H1 (cell line): ENCODE results near the gene PKP1. TPM values are rescaled to one million over a fixed set of nuclear protein-coding genes. Genes with fewer than 3 reads are reported as not detected.

Experiments
- CTCF ChIA-PET: fragments of 300-600 bp; sonication (Branson Sonifier 250); formaldehyde crosslinking; loops from one replicate; lab custom pipeline; 2021; ENCODE audit not compliant: partially characterized antibody; lab: Charles Lee
- POLR2A ChIA-PET: fragments of 300-600 bp; sonication (Branson Sonifier 250); formaldehyde crosslinking; loops from one replicate; lab custom pipeline; 2021; ENCODE audit warnings: inconsistent platforms; ENCODE audit not compliant: partially characterized antibody; lab: Charles Lee
- DNase-seq, 2 experiments: peaks; one replicate each; pipeline versions ENCODE4 v3.0.0 to v3.0.0-alpha.2; 2010 to 2022; ENCODE audit warnings: low spot score in 2 of 2, low read depth in 1 of 2, mixed read lengths in 1 of 2
- FAIRE-seq: peaks from 2 replicates; lab custom pipeline; 2011; peaks lifted over from hg19 to GRCh38; lab: Jason Lieb, UNC
- H2AFZ ChIP-seq: 2 replicates; pipeline ENCODE4 v1.8.1; 2012; ENCODE audit warnings: low read length, inconsistent platforms
- H2AK5ac ChIP-seq: 2 replicates; pipeline ENCODE4 v1.6.1; 2013; ENCODE audit warnings: low read depth, low read length
- H2BK120ac ChIP-seq: replicated peaks from 2 replicates; pipeline ENCODE3; 2013; ENCODE audit warnings: low read depth, low read length, inconsistent platforms
- H2BK12ac ChIP-seq: 2 replicates; pipeline ENCODE4 v1.6.1; 2013; ENCODE audit warnings: low read depth, low read length
- H2BK15ac ChIP-seq: 2 replicates; pipeline ENCODE4 v1.6.1; 2013; ENCODE audit warnings: low read length
- H2BK20ac ChIP-seq: 2 replicates; pipeline ENCODE4 v1.6.1; 2013; ENCODE audit warnings: low read length
- H2BK5ac ChIP-seq: 2 replicates; pipeline ENCODE4 v1.6.1; 2013; ENCODE audit warnings: low read depth, low read length
- H3K14ac ChIP-seq: 2 replicates; pipeline ENCODE4 v1.6.1; 2013; ENCODE audit warnings: inconsistent platforms; ENCODE audit not compliant: insufficient read length
- H3K18ac ChIP-seq: 2 replicates; pipeline ENCODE4 v1.6.1; 2013; ENCODE audit warnings: low read length; ENCODE audit errors: extremely low read depth
- H3K23ac ChIP-seq: 2 replicates; pipeline ENCODE4 v1.6.1; 2013; ENCODE audit warnings: inconsistent platforms; ENCODE audit not compliant: insufficient read length
- H3K23me2 ChIP-seq: 2 replicates; pipeline ENCODE4 v1.6.1; 2013; ENCODE audit warnings: low read depth, low read length
- H3K27ac ChIP-seq: 2 replicates; pipeline ENCODE4 v1.6.1; 2011; ENCODE audit warnings: low read depth, low read length, inconsistent platforms
- H3K27me3 ChIP-seq, 4 experiments: replicated peaks in 1 of 4; 1 replicate in 1 of 4; 2 replicates in 3 of 4; pipeline versions ENCODE4 v1.6.1 to v1.8.1; 2011 to 2013; ENCODE audit warnings: low read length in 3 of 4, mild to moderate bottlenecking in 3 of 4, inconsistent platforms in 2 of 4, mixed read lengths in 2 of 4, moderate library complexity in 1 of 4; ENCODE audit not compliant: control insufficient read depth in 3 of 4, insufficient read depth in 3 of 4; ENCODE audit errors: extremely low read depth in 1 of 4
- H3K36me3 ChIP-seq, 4 experiments: 2 replicates each; pipeline versions ENCODE4 v1.6.1 to v1.8.1; 2011 to 2013; ENCODE audit warnings: mild to moderate bottlenecking in 4 of 4, low read length in 3 of 4, moderate library complexity in 2 of 4, control low read depth in 1 of 4, inconsistent platforms in 1 of 4; ENCODE audit not compliant: insufficient read depth in 4 of 4, control insufficient read depth in 2 of 4
- H3K4ac ChIP-seq: replicated peaks from 2 replicates; pipeline ENCODE3; 2013; ENCODE audit warnings: low read length, low read depth, mixed read lengths, inconsistent platforms; ENCODE audit not compliant: insufficient read length
- H3K4me1 ChIP-seq, 4 experiments: replicated peaks in 1 of 4; 1 replicate in 1 of 4; 2 replicates in 3 of 4; pipeline versions ENCODE4 v1.6.1 to v1.8.1; 2011 to 2013; ENCODE audit warnings: low read length in 3 of 4, inconsistent platforms in 2 of 4, mixed read lengths in 1 of 4; ENCODE audit not compliant: insufficient read depth in 4 of 4, control insufficient read depth in 3 of 4
- H3K4me2 ChIP-seq, 2 experiments: 2 replicates each; pipeline versions ENCODE4 v1.6.1 to v1.8.1; 2011 to 2013; ENCODE audit warnings: low read depth in 2 of 2, low read length in 2 of 2, control low read depth in 1 of 2, inconsistent platforms in 1 of 2, mild to moderate bottlenecking in 1 of 2; ENCODE audit not compliant: insufficient read depth in 1 of 2
- H3K4me3 ChIP-seq, 4 experiments: fragments of 200-600, 300-600 bp in 1 of 4; sonication (generic), shearing (Covaris generic), sonication (Bioruptor Twin) in 1 of 4; 2 replicates each; pipeline versions ENCODE4 v1.5.1 to v1.8.1; 2011 to 2016; ENCODE audit warnings: low read length in 4 of 4, low read depth in 3 of 4, control low read depth in 2 of 4, inconsistent platforms in 2 of 4, mild to moderate bottlenecking in 2 of 4, mixed read lengths in 1 of 4, moderate library complexity in 1 of 4; ENCODE audit not compliant: insufficient read depth in 2 of 4; ENCODE audit errors: extremely low read depth in 1 of 4
- H3K56ac ChIP-seq: replicated peaks from 2 replicates; pipeline ENCODE3; 2013; ENCODE audit warnings: low read depth, mild to moderate bottlenecking, mixed read lengths, low read length, inconsistent platforms; ENCODE audit not compliant: insufficient read length
- H3K79me1 ChIP-seq: 2 replicates; pipeline ENCODE4 v1.6.1; 2013; ENCODE audit warnings: low read depth, low read length, control low read depth
- H3K79me2 ChIP-seq, 2 experiments: 2 replicates each; pipeline versions ENCODE4 v1.6.1 to v1.8.1; 2012 to 2013; ENCODE audit warnings: low read length in 2 of 2, mild to moderate bottlenecking in 2 of 2, inconsistent platforms in 1 of 2; ENCODE audit not compliant: insufficient read depth in 2 of 2, control insufficient read depth in 1 of 2
- H3K9ac ChIP-seq, 4 experiments: replicated peaks in 1 of 4; 1 replicate in 1 of 4; 2 replicates in 3 of 4; pipeline versions ENCODE4 v1.6.1 to v1.8.1; 2011 to 2013; ENCODE audit warnings: low read depth in 3 of 4, low read length in 3 of 4, control low read depth in 2 of 4, mild to moderate bottlenecking in 2 of 4, moderate library complexity in 2 of 4, inconsistent platforms in 1 of 4; ENCODE audit errors: extremely low read depth in 1 of 4
- H3K9me3 ChIP-seq, 2 experiments: 2 replicates each; pipeline versions ENCODE4 v1.6.1 to v1.8.1; 2012 to 2013; ENCODE audit warnings: mild to moderate bottlenecking in 2 of 2, moderate library complexity in 2 of 2, control low read depth in 1 of 2, inconsistent platforms in 1 of 2, low read depth in 1 of 2, low read length in 1 of 2, mixed read lengths in 1 of 2; ENCODE audit not compliant: insufficient read depth in 2 of 2
- H4K20me1 ChIP-seq, 2 experiments: replicated peaks in 1 of 2; 2 replicates each; pipeline versions ENCODE3 to v1.8.1; 2011 to 2013; ENCODE audit warnings: inconsistent platforms in 2 of 2, low read length in 2 of 2, mild to moderate bottlenecking in 1 of 2; ENCODE audit not compliant: insufficient read depth in 2 of 2, control insufficient read depth in 1 of 2
- H4K5ac ChIP-seq: 2 replicates; pipeline ENCODE4 v1.6.1; 2013; ENCODE audit warnings: low read length, low read depth, mixed read lengths, inconsistent platforms; ENCODE audit not compliant: insufficient read length
- H4K8ac ChIP-seq: 2 replicates; pipeline ENCODE4 v1.8.0; 2013; ENCODE audit warnings: mild to moderate bottlenecking, moderate library complexity, low read length, inconsistent platforms; ENCODE audit not compliant: insufficient read depth; ENCODE audit errors: extremely low read depth
- H4K91ac ChIP-seq: replicated peaks from 2 replicates; pipeline ENCODE3; 2013; ENCODE audit warnings: low read length, mixed read lengths, inconsistent platforms; ENCODE audit not compliant: insufficient read length
- HDAC2 ChIP-seq, 2 experiments: fragments of 300-600 bp in 1 of 2; sonication (generic) in 1 of 2; IDR thresholded peaks; 2 replicates each; pipeline ENCODE4 v1.6.1; 2011 to 2012; ENCODE audit warnings: low read depth in 2 of 2, low read length in 2 of 2, mild to moderate bottlenecking in 2 of 2, moderate library complexity in 2 of 2, borderline replicate concordance in 1 of 2, inconsistent platforms in 1 of 2
- MAX ChIP-seq: IDR thresholded peaks from 2 replicates; pipeline ENCODE4 v1.6.1; 2012; ENCODE audit warnings: inconsistent platforms
- TAF1 ChIP-seq: IDR thresholded peaks from 2 replicates; pipeline ENCODE4 v1.6.1; 2011; ENCODE audit warnings: mild to moderate bottlenecking, low read depth, low read length
- WGBS, 2 experiments: shearing (Covaris generic) in 1 of 2; methylation state at CpG; one replicate each; pipeline versions ENCODE4 v1.1.6 to v1.1.7; 2013 to 2015; ENCODE audit warnings: low lambda C conversion rate in 2 of 2, mixed read lengths in 2 of 2, inconsistent platforms in 1 of 2, low coverage in 1 of 2, missing lambda C conversion rate in 1 of 2; ENCODE audit not compliant: insufficient replicate concordance in 2 of 2, insufficient coverage in 1 of 2, insufficient read length in 1 of 2; ENCODE audit errors: extremely low coverage in 1 of 2, missing lambda C conversion rate in 1 of 2; 5-methylcytosine and 5-hydroxymethylcytosine counted together
- polyA plus RNA-seq, 7 experiments: library from polyadenylated mRNA; depleted of rRNA in 3 of 7; stranded (reverse) in 5 of 7; unstranded in 2 of 7; fragments of >200 nt in 5 of 7; fragments of 200-250 nt in 2 of 7; gene quantifications; 1 replicate in 5 of 7; 2 replicates in 1 of 7; 4 replicates in 1 of 7; pipeline versions ENCODE4 v1.2.1 to v1.2.3, GENCODE V29; 2011 to 2013; ENCODE audit warnings: missing spikeins in 2 of 7, mixed read lengths in 2 of 7
- total RNA-seq: library from RNA; stranded (reverse); fragmentation: NEBNext Ultra II Directional; extraction: Animal tissue kit (Norgen Biotek cat#: 25700); gene quantifications from 2 replicates; pipeline ENCODE4 v1.2.1, GENCODE V29; 2021

Gene PKP1
- total and polyA plus RNA-seq, 2 of the 8 experiments (the other 6 are each of a cell fraction or from before 2014, with no cell fraction given): 0.21 to 0.95 TPM

- H3K9ac ChIP-seq: no peak overlapping the region
- no peak overlapping the region for H2BK120ac ChIP-seq
- H2BK12ac ChIP-seq: no peak overlapping the region
- ChIA-PET CTCF (interaction anchor here (0.7 to 6.5 kb wide), 9 partner anchors 8 to 134 kb away, joined by 3 to 275 read pairs (median 3); no protein-coding TSS in a partner anchor), POLR2A (no interaction called here)
- no peak overlapping the region for H3K4me2 ChIP-seq
- no peak overlapping the region for H3K23ac ChIP-seq
- no peaks in the 10 kb centered on the region for H3K4me1 ChIP-seq
- no peak for DNase-seq
- no peak overlapping the region for H2BK20ac ChIP-seq
- no peak overlapping the region for H4K91ac ChIP-seq
- H3K79me2 ChIP-seq: no peaks in the 10 kb centered on the region
- no peaks in the 10 kb centered on the region for H3K27me3 ChIP-seq
- no peak overlapping the region for H3K18ac ChIP-seq
- no peaks in the 10 kb centered on the region for H3K9me3 ChIP-seq
- no peak overlapping the region for H3K4ac ChIP-seq
- H2AFZ ChIP-seq: no peak overlapping the region
- H4K5ac ChIP-seq: no peak overlapping the region
- H2AK5ac ChIP-seq: no peak overlapping the region
- no peaks in the 10 kb centered on the region for H4K20me1 ChIP-seq
- H2BK5ac ChIP-seq: no peak overlapping the region
- no peak overlapping the region for H3K27ac ChIP-seq
- peaks cover 6% of the 10 kb centered on the region; the same call in 1 of the 2 replicates for H3K23me2 ChIP-seq
- H3K79me1 ChIP-seq: no peaks in the 10 kb centered on the region
- H3K4me3 ChIP-seq: no peak overlapping the region
- H2BK15ac ChIP-seq: no peak overlapping the region
- H3K14ac ChIP-seq: no peak overlapping the region
- no peaks in the 10 kb centered on the region for H3K36me3 ChIP-seq
- no peak for FAIRE-seq
- H3K56ac ChIP-seq: no peak overlapping the region
- no peak overlapping the region for H4K8ac ChIP-seq
- 86% methylated on average over 2 of the region's 2 CpGs; no CpG with 5 or more reads in 1 of the 2 experiments for WGBS, 2 experiments
- TF ChIP-seq TAF1: no peak
- TF ChIP-seq MAX: no peak
- no peak for TF ChIP-seq HDAC2 (IDR thresholded peaks at IDR 0.05; ENCODE audit: borderline replicate concordance in 1 of 2, low read depth in 2 of 2, low read length in 2 of 2)
These were observed 31.9 kb upstream of the PKP1 start for GRCh38 chr1:201251411-201251810.
